Right renal pelvis (tissue), 4 donors: ENCODE measurements around the gene RBP2. TPM values are rescaled to one million over a fixed set of nuclear protein-coding genes. Genes with fewer than 3 reads are reported as not detected.

ENCODE experiments used
- DNase-seq, 4 donors: peaks; one replicate each; pipeline ENCODE4 v3.0.0-alpha.2; 2013; ENCODE audit warnings: low read depth in 4 of 4, low spot score in 3 of 4, missing footprints in 1 of 4
- polyA plus RNA-seq, 4 donors: library from polyadenylated mRNA; unstranded; fragments of 120-200 nt; gene quantifications; one replicate each; pipeline ENCODE4 v1.2.1, GENCODE V29; 2013; ENCODE audit not compliant: insufficient read length in 4 of 4

Gene RBP2
- under 1 TPM in 3 of 4 donors, not detected in 1; 0.13 to 0.44 (median 0.40) TPM for polyA plus RNA-seq

- no peak for DNase-seq
Observed at GRCh38 chr3:139476348-139476747, at the start of gene RBP2. Gene RBP2, minus strand, starts transcription at chr3:139476516. Its CDS starts 57 bp downstream, at chr3:139476459.

- DNase-seq = no peak
Observed at GRCh38 chr3:139524841-139525636, 48.7 kb upstream of the RBP2 start.

- no peak for DNase-seq
Observed at GRCh38 chr3:139523718-139524117, 47.4 kb upstream of the RBP2 start.

- DNase-seq = no peak
Observed at GRCh38 chr3:139523166-139523565, 46.9 kb upstream of the RBP2 start.

GRCh38 chr3:139522421-139522820 is 46.1 kb upstream of the RBP2 start:
- no peak for DNase-seq

- no peak for DNase-seq
Observed at GRCh38 chr3:139521816-139522215, 45.5 kb upstream of the RBP2 start.

- no peak for DNase-seq
Observed at GRCh38 chr3:139521144-139521543, 44.8 kb upstream of the RBP2 start.

- no peak for DNase-seq
Observed at GRCh38 chr3:139519998-139520737, 43.9 kb upstream of the RBP2 start.

- DNase-seq = no peak
Observed at GRCh38 chr3:139518926-139519842, 42.9 kb upstream of the RBP2 start.

GRCh38 chr3:139518306-139518705 is 42.0 kb upstream of the RBP2 start:
- no peak for DNase-seq

GRCh38 chr3:139517321-139518065 is 41.2 kb upstream of the RBP2 start:
- DNase-seq = no peak

- no peak for DNase-seq
Observed at GRCh38 chr3:139514741-139515140, 38.4 kb upstream of the RBP2 start.

- DNase-seq = no peak
Observed at GRCh38 chr3:139509631-139510030, 33.3 kb upstream of the RBP2 start.

- no peak for DNase-seq
Observed at GRCh38 chr3:139506766-139507165, 30.4 kb upstream of the RBP2 start.

- DNase-seq = no peak
Observed at GRCh38 chr3:139505829-139506386, 29.6 kb upstream of the RBP2 start.

- DNase-seq = no peak
Observed at GRCh38 chr3:139499536-139499935, 23.2 kb upstream of the RBP2 start.

- no peak for DNase-seq
Observed at GRCh38 chr3:139493826-139494385, 17.6 kb upstream of the RBP2 start.

- DNase-seq = no peak
Observed at GRCh38 chr3:139491966-139492365, 15.7 kb upstream of the RBP2 start.

GRCh38 chr3:139491027-139491700 is 14.8 kb upstream of the RBP2 start:
- no peak for DNase-seq
